ENCODE results near the gene SLC24A4. TPM values are rescaled to one million over a fixed set of nuclear protein-coding genes. Genes with fewer than 3 reads are reported as not detected.

Gene SLC24A4
- total and polyA plus RNA-seq, 2 of the 4 experiments (the other 2 are of a cell fraction) = not detected

DNA sequence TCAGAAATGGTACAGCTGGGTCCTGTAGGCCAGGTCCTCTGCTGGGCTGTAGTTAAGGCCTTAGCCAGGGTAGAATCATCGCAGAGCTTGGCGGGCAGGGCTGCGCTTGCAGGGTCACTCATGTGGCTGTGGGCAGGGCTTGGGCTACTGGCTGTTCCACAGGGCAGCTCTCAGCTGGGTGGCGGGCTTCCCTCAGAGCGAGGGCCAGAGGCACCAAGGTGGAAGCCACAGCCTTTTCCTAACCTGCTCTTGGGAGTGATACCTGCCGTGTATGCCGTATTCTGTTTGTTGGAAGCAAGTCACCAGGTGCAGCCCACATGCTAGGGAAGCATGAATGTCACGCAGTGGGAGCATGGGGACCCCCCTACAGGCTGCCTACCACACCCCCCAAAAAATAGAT is 120.8 kb downstream of the SLC24A4 start:
- Histone ChIP-seq H3K27me3 (ENCODE audit: control insufficient read depth, insufficient read depth, low read length) (peaks cover 6% of the 10 kb centered on the region; the same call in 1 of the 2 replicates), H4K5ac (ENCODE audit: low read depth, low read length) (no peak overlapping the region), H2BK15ac (ENCODE audit: low read depth, low read length) (no peak overlapping the region), H3K23ac (ENCODE audit: low read depth, low read length) (no peak overlapping the region), H2AK9ac (replicated peaks; ENCODE audit: low read depth, low read length, poor library complexity) (no peak overlapping the region), H4K20me1 (ENCODE audit: insufficient read depth, low read length) (no peaks in the 10 kb centered on the region), H3K4me2 (ENCODE audit: low read depth, low read length) (no peak overlapping the region), H3K4ac (ENCODE audit: low read depth, low read length) (no peak overlapping the region), H2BK120ac (ENCODE audit: low read depth, low read length) (no peak overlapping the region), H3K14ac (replicated peaks; ENCODE audit: low read depth, low read length) (no peak overlapping the region), H3K79me1 (ENCODE audit: low read depth in 1 of 2, low read length in 2 of 2) (no peaks in the 10 kb centered on the region), H4K91ac (ENCODE audit: insufficient read depth, low read depth, low read length) (no peak overlapping the region), H4K8ac (ENCODE audit: low read depth in 2 of 2, low read length in 2 of 2) (no peak overlapping the region), H3K56ac (ENCODE audit: extremely low read depth, insufficient read depth, low read length) (no peak overlapping the region), H3K9ac (ENCODE audit: low read depth, low read length) (no peak overlapping the region), H3K18ac (ENCODE audit: low read depth, low read length) (no peak overlapping the region), H3K4me3 (ENCODE audit: insufficient read depth, low read depth, low read length) (no peak overlapping the region), H2BK5ac (ENCODE audit: low read depth, low read length, poor library complexity, severe bottlenecking) (no peak overlapping the region), H3K9me1 (ENCODE audit: insufficient read depth, low read length) (no peaks in the 10 kb centered on the region), H3K27ac (ENCODE audit: insufficient read depth, low read length) (no peak overlapping the region), H2BK20ac (ENCODE audit: low read depth, low read length) (no peak overlapping the region), H2AFZ (replicated peaks; ENCODE audit: low read length, poor library complexity) (no peak overlapping the region), H3K4me1 (ENCODE audit: control insufficient read depth, insufficient read depth, low read length) (no peaks in the 10 kb centered on the region), H2AK5ac (ENCODE audit: low read depth, low read length) (no peak overlapping the region), H3K9me3 (ENCODE audit: control insufficient read depth, insufficient read depth, low read length) (no peaks in the 10 kb centered on the region; the same call in 1 of the 2 replicates), H3K36me3 (ENCODE audit: control insufficient read depth, insufficient read depth, low read length) (no peaks in the 10 kb centered on the region)
- dilution Hi-C loops (cut with HindIII; ENCODE audit: low sequenced_read_pairs, unreplicated experiment) = no loop called here
- 86% methylated on average over 5 of the region's 8 CpGs; no CpG with 5 or more reads in 1 of the 2 experiments for WGBS, 2 experiments (ENCODE audit: extremely low coverage in 2 of 2, insufficient read length in 1 of 2)
- intact Hi-C loops (cut with micrococcal nuclease) = no loop called here
- ChIA-PET CTCF (no interaction called here), POLR2A (ENCODE audit: unreplicated experiment) (no interaction called here)
- DNase-seq (no peak), ATAC-seq (ENCODE audit: low read depth) (no peak)
- no TSS peak for BruUV-seq (replicated peaks)
- no peak for TF ChIP-seq FOS (IDR thresholded peaks at IDR 0.05; ENCODE audit: low read depth, low read length)
- TF ChIP-seq MXI1 (IDR thresholded peaks at IDR 0.05; ENCODE audit: borderline replicate concordance, low read depth, low read length) = no peak
- no peak for TF ChIP-seq RFX5 (IDR thresholded peaks at IDR 0.05; ENCODE audit: low read depth, low read length)
- TF ChIP-seq, protein P1, sequence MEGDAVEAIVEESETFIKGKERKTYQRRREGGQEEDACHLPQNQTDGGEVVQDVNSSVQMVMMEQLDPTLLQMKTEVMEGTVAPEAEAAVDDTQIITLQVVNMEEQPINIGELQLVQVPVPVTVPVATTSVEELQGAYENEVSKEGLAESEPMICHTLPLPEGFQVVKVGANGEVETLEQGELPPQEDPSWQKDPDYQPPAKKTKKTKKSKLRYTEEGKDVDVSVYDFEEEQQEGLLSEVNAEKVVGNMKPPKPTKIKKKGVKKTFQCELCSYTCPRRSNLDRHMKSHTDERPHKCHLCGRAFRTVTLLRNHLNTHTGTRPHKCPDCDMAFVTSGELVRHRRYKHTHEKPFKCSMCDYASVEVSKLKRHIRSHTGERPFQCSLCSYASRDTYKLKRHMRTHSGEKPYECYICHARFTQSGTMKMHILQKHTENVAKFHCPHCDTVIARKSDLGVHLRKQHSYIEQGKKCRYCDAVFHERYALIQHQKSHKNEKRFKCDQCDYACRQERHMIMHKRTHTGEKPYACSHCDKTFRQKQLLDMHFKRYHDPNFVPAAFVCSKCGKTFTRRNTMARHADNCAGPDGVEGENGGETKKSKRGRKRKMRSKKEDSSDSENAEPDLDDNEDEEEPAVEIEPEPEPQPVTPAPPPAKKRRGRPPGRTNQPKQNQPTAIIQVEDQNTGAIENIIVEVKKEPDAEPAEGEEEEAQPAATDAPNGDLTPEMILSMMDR (conservative IDR thresholded peaks at IDR 0.05; ENCODE audit: low read depth, low read length) = no peak
- TF ChIP-seq NFE2L2 (IDR thresholded peaks at IDR 0.05; ENCODE audit: low read depth, low read length) = no peak
- TF ChIP-seq POLR2A (IDR thresholded peaks at IDR 0.05; ENCODE audit: low read depth, low read length) = no peak
- no peak for TF ChIP-seq RAD21 (IDR thresholded peaks at IDR 0.05; ENCODE audit: low read length)
- in situ Hi-C loops (cut with MboI; ENCODE audit: low sequenced_read_pairs) = no loop called here

All from IMR-90 (cell line).